ENCODE results near the gene CLEC6A. TPM values are rescaled to one million over a fixed set of nuclear protein-coding genes. Genes with fewer than 3 reads are reported as not detected.

The CLEC6A gene
- total RNA-seq, 2 donors from 2014 or later = not detected

DNA sequence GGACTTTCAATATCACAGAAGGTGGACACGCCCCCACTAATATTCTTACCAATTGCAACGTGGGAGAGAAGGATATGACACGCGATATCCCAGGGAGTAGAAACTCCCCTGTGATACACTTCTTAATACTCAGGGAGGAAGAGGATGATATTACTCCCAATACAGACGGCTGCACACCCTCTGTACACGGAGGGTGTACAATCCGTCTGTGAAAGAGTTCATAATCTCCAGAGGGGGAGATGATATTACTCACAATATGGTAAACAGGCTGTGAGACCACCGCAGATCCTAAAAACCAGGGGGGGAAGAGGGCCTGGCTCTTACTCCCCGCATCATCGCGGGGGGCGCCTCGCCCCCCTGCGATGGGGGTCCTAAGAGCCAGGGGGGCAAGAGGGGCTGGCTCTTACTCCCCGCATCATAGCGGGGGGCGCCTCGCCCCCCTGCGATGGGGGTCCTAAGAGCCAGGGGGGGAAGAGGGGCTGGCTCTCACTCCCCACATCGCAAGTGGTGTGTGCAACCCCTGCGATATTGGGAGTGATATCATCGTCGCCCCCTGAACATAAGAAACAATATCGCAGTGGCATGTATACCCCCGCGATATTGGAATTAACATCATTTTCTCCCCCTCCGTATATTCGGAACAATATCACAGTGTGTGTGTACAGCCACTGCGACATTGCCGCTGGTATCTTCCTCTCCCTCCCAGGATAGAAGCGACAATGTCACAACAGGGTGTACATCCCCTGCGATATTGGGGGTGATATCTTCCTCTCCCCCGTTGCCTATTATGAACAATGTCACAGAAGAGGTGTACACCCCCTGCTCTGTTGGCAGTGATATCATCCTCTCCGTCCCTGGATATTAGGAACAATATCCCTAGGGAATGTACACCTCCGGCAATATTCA is 8.9 kb upstream of the CLEC6A start:
- Histone ChIP-seq H3K4me3 (no peak overlapping the region), H3K36me3 (replicated peaks in 1 of 2; ENCODE audit: insufficient read depth in 1 of 2, low read depth in 2 of 2) (no peaks in the 10 kb centered on the region), H3K27me3 (no peaks in the 10 kb centered on the region), H3K27ac (no peak overlapping the region), H3K9me3 (no peaks in the 10 kb centered on the region), H3K4me1 (no peaks in the 10 kb centered on the region)
- DNase-seq = no peak
- intact Hi-C loops (cut with DNase I) = no loop called here
- WGBS, 2 donors = 76 to 82% methylated on average over 25 to 34 of the region's 35 CpGs
- no peak for ATAC-seq
- TF ChIP-seq, protein P1, sequence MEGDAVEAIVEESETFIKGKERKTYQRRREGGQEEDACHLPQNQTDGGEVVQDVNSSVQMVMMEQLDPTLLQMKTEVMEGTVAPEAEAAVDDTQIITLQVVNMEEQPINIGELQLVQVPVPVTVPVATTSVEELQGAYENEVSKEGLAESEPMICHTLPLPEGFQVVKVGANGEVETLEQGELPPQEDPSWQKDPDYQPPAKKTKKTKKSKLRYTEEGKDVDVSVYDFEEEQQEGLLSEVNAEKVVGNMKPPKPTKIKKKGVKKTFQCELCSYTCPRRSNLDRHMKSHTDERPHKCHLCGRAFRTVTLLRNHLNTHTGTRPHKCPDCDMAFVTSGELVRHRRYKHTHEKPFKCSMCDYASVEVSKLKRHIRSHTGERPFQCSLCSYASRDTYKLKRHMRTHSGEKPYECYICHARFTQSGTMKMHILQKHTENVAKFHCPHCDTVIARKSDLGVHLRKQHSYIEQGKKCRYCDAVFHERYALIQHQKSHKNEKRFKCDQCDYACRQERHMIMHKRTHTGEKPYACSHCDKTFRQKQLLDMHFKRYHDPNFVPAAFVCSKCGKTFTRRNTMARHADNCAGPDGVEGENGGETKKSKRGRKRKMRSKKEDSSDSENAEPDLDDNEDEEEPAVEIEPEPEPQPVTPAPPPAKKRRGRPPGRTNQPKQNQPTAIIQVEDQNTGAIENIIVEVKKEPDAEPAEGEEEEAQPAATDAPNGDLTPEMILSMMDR (IDR thresholded peaks at IDR 0.05) = no peak
- no peak for TF ChIP-seq POLR2A (IDR thresholded peaks at IDR 0.05)

DNA sequence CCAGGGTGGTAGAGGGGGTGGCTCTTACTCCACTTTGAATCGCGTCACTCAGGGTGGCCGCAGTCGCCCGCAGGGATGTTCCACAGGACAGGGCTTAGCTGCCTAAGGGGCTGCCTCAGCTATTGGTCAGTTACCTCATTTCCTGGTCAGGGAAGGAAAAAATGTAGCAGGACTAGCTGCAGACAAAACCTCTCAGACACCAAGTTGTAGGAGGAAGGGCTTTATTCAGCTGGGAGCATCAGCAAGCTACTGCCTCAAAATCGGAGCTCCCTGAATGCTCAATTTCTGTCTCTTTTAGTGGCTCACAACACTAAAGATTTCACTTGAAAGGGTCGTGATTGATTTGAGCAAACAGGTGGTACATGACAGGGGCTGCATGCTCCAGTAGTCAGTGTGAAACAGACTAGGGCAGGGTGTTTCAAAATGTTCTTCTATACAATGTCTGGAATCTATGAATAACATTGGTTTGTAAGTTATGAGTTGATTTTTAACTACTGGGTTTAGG is 6.4 kb upstream of the CLEC6A start:
- no peaks in the 10 kb centered on the region for H3K9me3 ChIP-seq
- peak overlapping the region in 3 of 4 donors; percentile 38 to 58 (median 38) for H3K27ac ChIP-seq
- no peak for TF ChIP-seq POLR2A (IDR thresholded peaks at IDR 0.05)
- TF ChIP-seq, protein P1 (IDR thresholded peaks at IDR 0.05) = no peak
- DNase-seq = no peak
- intact Hi-C loops (cut with DNase I) = no loop called here
- peak; percentile 45 for ATAC-seq
- no peaks in the 10 kb centered on the region for H3K36me3 ChIP-seq (replicated peaks in 1 of 2; ENCODE audit: insufficient read depth in 1 of 2, low read depth in 2 of 2)
- no peaks in the 10 kb centered on the region for H3K27me3 ChIP-seq
- H3K4me3 ChIP-seq = no peak overlapping the region
- no peaks in the 10 kb centered on the region for H3K4me1 ChIP-seq
- WGBS, 2 donors = 22 to 33% methylated on average over 2 to 6 of the region's 7 CpGs

DNA sequence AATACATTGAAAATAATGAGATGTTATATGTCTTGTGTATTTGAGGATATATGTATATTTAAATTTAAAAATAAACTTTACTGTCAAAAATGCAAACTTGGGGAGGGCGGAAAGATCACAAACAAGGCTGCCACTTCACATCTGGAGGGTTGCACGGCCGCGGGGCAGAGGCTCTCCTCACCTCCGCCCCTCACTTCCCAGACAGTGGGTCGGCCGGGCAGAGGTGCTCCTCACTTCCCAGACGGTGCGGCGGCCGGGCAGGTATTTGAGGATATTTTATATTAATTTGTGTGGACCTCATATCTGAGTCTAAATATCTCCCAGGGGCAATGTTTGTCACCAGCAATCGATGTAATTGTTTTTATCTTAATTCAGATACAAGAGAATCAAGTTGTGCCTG is 3.7 kb upstream of the CLEC6A start:
- 81 to 85% methylated on average over 12 of the region's 12 CpGs for WGBS, 2 donors
- TF ChIP-seq, protein P1 (IDR thresholded peaks at IDR 0.05) = no peak
- TF ChIP-seq POLR2A (IDR thresholded peaks at IDR 0.05) = no peak

DNA sequence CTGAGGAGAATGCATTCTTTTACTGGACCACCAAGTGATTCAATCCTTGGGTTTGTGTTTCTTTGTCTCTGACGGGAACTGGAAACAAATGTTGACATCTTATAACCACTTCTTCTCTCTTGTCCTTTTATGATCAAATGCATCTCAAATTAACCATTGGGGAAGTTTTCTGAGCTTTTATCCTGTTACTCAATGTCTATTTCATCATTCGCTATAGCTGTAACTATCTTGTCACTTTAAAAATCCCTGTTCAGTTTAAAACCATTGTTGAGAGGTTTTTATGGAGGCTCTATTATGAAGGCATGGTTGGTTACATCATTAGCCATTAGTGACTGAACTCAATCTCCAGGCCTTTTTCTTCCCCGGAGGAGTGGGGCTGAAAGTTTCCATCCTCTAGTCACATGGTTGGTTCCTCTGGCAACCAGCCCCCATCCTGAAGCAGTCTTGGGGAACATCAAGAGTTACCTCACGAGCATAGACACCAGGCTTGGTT is 2.7 kb upstream of the CLEC6A start:
- intact Hi-C loops (cut with DNase I) = no loop called here
- 48 to 53% methylated on average over 4 of the region's 4 CpGs for WGBS, 2 donors
- Histone ChIP-seq H3K27me3 (no peaks in the 10 kb centered on the region), H3K9me3 (no peaks in the 10 kb centered on the region), H3K4me1 (no peaks in the 10 kb centered on the region), H3K27ac (peak overlapping the region in 1 of 4 donors; percentile 25), H3K36me3 (replicated peaks in 1 of 2; ENCODE audit: insufficient read depth in 1 of 2, low read depth in 2 of 2) (no peaks in the 10 kb centered on the region), H3K4me3 (no peak overlapping the region)
- TF ChIP-seq, protein P1 (IDR thresholded peaks at IDR 0.05) = no peak
- ATAC-seq = no peak
- peak in 1 of 4 donors; percentile 34 for DNase-seq

More for the DNA sequence above, 3.7 kb upstream of the CLEC6A start:
- intact Hi-C loops (cut with DNase I) = no loop called here
- Histone ChIP-seq H3K27me3 (no peaks in the 10 kb centered on the region), H3K9me3 (no peaks in the 10 kb centered on the region), H3K36me3 (replicated peaks in 1 of 2; ENCODE audit: insufficient read depth in 1 of 2, low read depth in 2 of 2) (no peaks in the 10 kb centered on the region), H3K4me1 (no peaks in the 10 kb centered on the region), H3K27ac (no peak overlapping the region), H3K4me3 (no peak overlapping the region)
- no peak for DNase-seq
- no peak for ATAC-seq
